NOMO-1 (cell line): ENCODE data around the gene MUTYH.

Experiments used
- DNase-seq, 2 experiments: peaks; one replicate each; lab custom pipeline; 2025; ENCODE audit not compliant: unreplicated experiment in 2 of 2; lab: John Stamatoyannopoulos, UW

The MUTYH gene

DNA sequence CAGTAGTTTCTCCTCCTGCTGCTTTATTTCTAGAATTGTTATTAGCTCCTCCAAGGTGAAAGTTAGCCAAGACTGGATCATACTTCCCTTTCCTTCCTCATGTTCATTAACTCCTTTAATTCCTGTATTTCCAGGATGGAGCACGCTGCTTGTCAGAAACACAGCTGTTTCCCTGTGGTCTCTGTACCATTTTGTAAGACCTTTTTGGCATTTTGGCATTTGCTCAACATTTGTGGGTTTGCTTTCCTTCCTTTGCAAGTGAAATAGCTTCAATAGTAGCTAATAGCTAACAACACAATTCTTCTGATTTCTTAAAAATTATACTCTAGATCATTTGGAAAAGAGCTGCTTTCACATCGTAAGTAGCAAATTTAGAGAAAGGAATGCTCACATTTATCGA, 57.9 kb downstream of the MUTYH start:
- no peak for DNase-seq
